HG02943 (cell line): ENCODE results near the gene MAFF.

Source experiments
- ATAC-seq: cut with Tn5 transposase; IDR thresholded peaks from one replicate; pipeline ENCODE4 v1.9.1; 2021; ENCODE audit warnings: mild to moderate bottlenecking, low read depth, moderate library complexity; ENCODE audit not compliant: unreplicated experiment

MAFF gene

DNA sequence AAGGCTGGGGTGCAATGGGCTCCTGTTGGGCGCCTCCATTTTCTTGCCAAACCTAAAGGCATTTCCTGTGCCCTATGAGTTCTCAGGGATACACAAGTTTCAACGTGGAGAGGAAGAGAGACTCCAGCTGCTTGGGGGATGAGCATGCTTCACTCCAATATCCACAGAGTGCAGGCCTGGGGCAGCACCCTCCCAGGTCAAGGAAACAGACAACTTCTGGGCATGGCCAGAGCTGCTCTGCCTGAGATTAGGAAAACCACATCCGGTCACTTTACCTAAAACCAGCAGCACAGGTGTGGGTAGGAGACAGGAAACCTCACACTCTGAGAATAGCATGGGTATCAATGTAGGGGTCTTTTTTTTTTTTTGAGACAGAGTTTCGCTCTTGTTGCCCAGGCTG is 42.3 kb downstream of the MAFF start:
- ATAC-seq: no peak

DNA sequence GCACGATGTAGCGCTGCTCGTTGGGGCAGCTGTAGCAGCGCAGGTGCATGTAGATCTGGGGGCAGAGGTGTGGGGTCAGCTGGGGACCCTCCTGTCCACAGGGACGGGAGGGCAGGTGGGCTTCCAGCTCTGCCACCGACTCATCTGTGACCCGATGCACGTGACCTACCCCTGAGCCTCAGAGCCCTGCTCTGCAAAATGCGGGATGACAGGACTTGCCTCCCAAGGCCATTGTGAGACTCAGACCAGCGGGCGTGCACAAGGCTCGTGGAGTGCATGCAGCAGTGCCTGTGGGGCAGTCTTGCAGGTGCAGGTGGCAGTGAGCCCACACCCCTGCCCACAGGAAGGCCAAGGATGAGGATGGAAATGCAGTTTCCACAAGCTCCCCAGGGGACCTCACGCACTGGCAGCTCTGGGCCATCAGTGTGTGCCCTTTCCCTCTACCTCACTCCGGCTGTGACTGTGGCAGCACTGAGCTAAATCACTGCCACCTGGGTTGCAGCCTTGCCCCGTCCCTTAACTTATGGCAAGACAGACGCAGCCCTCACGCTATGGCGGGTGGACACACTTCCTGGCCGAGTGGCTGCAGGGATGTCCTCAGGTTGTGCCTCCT is 44.4 kb downstream of the MAFF start:
- ATAC-seq: no peak

DNA sequence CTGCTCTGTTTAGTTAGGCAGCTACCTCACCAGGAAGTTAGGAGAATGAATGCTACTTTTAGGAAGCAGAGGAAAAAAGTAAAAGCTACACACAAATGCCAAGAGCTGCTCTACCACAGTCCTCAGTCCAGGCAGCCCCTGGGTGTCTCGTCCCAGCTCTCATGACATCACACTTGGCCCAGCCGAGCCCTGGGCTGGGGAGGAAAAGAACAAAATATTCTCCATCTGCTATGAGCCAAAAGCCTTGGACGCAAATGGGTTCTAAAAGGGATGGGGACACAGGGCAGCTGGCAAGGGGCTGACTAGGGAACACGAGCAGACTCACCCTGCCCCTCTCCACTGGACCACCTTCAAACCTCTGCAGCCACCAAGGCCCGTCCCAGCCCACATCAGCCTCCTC is 44.9 kb downstream of the MAFF start:
- no peak for ATAC-seq

DNA sequence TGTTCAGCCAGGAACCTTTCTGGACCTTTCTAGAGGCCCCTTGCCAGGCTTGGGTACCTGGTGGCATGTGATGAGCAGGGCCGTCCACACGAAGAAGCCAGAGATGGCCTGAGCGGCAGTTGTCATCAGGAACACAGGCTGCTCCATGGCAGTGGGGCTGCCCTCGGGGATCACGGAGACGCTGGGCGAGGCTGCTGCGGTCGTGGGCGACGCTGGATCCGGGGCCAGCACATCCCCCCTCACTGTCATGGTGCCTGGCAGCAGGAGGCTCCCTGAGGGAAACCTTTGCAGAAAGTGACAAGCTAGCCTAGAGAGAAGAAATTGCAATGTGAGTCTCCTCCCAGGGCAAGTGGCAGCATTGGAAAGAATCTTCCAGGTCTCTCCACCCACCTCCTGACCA is 45.9 kb downstream of the MAFF start:
- ATAC-seq: no peak

DNA sequence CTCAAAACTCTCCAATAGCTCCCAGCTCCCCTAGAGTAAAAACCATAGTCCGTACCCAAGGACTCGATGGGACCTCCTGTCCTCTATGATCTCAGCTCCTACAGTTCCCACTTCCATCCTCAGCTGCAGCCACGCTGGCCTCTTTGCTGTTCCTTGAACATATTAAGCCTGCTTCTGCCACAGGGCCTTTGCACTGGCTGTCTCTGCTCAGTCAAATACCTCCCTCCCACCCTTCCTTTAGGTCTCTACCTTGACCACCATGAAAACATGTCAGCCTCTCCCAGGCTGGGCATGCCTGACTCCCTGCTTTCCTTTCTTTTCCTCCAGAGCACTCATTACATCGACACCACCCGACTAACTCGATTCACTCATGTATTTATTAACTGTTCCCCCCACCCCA is 46.5 kb downstream of the MAFF start:
- ATAC-seq: no peak

DNA sequence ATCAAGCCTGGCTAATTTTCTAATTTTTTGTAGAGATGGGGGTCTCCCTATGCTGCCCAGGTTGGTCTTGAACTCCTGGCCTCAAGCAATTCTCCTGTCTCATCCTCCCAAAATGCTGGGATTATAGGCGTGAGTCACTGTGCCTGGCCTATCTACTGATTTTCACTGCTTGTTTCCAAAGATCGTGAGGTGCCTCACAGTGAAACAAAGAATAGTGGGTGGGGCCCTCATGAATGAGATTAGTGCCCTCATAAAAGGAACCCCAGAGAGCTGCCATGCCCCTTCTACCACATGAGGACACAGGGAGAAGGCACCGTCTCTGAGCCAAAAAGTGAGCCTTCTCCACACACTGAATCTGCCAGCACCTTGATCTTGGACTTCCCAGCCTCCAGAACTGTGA is 47.5 kb downstream of the MAFF start:
- ATAC-seq: no peak

DNA sequence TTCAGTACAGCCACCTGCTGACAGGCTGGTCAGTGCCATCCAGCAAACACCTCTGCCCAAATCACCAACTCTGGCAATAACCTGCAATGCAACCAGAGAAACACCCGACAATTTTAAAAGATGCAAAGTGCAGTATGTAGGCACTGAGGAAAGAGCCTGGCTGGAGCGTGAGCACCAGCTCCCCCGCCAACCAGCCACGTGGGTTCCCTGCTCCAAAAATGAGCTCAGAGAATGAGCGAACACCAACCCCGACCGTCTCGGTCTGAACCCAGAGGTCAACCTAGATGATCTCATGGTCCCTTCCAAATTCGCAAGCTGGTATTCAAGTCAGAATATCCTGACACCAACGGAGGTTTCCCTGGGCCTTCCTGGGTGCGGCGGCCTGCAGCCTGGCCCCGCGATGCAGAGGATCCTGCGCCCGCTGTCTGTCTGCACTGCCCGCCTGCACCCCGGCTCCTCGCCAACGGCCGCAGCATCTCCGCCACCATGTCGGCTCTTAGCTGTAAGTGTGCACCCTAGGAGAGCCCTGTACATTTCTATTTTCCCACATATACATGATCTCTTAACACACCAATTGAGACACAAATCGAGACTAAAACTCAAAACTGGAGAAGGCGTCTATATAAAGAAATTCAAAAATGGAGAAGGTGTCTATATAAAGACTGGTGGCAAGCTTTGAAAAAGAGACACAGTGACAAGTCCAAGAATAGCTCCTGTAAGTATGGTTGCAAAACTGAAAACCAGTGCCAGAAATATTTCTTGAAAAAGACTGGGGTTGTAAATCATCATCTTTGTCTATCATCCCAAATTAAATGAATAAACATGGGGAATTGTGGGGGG is 48.2 kb downstream of the MAFF start:
- no peak for ATAC-seq

DNA sequence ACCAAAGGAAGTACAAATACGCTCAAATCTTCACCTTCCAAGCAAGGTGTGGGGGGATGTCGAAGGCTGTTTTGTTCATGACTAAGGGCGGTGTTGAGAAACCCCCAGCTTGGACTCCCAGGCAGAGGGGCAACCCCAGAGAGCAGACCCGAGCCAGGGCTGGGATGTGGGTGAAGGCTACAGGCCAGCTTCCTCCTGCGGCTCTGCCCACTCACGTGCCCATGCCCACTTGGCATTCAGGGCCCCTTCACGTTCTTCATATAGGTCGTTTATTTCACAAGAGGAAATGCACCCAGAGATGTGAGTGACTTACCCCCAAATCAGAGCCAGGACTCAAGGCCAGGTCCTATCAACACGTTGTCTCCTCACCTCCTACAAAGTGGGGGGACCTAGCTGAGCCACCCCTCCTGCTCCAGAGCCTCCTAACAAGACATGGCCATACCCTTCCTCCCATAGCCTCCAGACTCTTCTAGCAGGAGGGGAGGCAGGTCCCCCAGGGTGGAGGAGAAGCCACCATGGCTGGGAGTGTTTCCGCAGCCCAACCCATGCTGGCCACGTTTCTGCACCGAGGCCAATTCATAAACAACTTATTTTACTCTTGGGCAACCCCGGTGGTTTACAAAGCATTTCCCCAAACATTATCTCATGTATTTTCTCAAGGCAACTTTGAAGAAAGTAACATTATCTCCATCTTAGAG is 49.0 kb downstream of the MAFF start:
- no peak for ATAC-seq

DNA sequence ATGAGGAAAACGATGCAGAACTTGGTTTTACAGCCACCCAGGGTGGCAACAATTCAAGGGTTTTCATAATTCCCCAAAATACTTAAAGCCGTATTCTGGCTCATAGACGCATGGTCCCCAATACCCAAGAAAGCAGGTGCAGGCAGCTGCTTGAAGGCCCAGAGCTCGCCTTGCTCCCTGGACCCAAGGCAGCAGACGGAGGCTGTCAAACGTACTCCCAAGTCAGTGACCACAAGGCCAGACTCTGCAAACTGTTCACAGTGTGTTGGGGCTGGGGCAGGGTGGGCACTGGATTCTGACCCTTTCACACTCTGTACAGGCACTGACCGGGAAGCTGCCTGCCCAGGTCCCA is 49.5 kb downstream of the MAFF start:
- ATAC-seq: no peak

DNA sequence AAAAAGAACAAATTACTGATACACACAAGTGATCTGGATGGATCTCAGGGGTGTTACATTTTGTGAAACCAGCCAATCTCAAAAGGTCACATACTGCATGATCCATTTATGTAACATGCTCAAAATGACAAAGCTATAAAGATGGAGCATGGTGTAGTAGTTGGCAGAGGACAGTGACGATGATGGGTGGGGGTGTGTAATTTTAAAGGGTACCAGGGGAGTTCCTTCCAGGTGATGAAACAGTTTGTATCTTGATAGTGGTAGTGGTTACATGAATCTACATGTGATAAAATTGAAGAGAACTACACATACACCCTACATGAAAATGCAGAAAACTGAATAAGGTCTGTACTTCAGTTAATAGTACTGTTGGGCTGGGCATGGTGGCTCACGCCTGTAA is 53.9 kb downstream of the MAFF start:
- ATAC-seq: no peak

DNA sequence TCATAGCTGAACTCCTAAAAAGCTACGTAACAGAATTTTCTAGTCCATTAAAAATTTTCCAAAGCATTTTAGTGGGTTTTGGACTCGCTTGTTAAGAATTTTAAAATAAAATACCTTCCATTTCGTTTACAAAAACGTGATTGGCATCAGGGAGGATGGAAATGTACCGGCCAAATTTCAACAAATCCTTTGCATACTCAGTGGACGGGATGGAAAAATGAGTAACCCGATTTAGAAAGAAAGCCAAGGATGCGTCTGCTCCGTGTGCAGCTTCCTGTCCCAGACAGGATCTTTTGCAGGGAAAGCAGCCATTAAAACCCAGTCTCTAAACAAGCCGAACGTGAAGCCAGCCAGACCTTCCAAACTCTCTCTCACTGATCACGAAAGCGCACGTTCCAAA is 55.4 kb downstream of the MAFF start:
- ATAC-seq: no peak

DNA sequence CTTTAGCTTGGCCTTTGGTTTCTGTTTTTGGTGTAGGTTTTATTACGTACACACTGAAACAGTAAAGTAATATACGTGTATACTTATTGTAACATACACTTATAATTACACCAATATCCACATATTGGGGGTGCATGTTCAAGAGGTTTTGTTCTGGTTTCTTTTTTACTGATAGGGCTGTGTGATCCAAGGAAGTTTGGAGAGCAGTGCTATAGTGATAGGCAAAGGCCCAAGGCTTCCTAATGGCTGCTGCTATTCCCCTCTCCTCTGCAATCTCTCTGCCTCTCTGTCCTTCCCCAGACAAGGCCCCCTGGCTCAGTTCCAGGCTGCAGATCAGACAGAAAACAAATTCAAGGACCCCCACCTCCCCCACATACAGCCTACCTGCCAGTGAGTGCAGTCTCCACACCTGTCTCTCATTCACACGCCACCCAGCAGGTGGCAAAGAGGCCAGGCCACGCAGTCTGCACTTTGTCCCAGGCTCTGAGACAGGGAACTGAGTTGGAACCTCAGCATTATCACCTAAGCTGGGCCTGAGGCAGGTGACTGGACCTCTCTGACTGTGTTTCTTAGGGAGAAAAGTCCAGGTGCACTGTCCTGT is 56.0 kb downstream of the MAFF start:
- ATAC-seq: no peak

DNA sequence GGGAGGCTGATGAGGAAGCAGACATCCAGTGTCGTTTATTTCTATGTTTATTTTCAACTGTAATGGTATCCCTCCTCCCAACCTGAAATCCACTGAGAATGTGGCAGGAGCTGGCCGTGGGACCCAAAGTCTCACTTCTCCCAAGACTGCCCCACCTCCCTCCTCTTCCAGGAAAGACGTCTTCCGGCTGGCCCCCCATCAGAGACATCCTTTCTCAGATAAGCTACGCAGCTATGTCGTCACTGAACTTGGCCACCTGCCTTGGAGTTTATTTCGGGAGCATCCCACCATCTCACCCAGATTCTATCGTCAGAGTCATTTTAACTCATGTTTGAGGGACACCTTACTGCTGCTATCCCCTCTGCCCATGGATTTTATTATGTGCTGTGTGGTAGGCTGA is 57.1 kb downstream of the MAFF start:
- ATAC-seq: no peak

DNA sequence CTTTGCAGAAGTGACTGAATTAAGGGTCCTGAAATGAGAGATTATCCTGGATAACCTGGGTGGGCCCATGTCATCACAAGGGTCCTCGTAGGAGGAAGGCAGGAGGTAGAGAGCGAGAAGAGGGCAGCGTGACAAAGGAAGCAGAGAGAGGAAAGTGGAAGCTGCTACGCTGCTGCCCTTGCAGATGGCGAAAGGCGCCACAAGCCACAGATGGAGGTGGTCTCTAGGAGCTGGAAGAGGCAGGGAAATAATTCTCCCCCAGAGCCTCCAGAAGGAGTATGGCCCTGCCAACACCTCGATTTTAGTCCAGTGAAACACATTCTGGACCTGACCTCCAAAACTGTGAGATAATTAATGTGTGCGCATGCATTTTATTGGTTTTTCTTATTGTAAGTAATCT is 57.6 kb downstream of the MAFF start:
- ATAC-seq: no peak

DNA sequence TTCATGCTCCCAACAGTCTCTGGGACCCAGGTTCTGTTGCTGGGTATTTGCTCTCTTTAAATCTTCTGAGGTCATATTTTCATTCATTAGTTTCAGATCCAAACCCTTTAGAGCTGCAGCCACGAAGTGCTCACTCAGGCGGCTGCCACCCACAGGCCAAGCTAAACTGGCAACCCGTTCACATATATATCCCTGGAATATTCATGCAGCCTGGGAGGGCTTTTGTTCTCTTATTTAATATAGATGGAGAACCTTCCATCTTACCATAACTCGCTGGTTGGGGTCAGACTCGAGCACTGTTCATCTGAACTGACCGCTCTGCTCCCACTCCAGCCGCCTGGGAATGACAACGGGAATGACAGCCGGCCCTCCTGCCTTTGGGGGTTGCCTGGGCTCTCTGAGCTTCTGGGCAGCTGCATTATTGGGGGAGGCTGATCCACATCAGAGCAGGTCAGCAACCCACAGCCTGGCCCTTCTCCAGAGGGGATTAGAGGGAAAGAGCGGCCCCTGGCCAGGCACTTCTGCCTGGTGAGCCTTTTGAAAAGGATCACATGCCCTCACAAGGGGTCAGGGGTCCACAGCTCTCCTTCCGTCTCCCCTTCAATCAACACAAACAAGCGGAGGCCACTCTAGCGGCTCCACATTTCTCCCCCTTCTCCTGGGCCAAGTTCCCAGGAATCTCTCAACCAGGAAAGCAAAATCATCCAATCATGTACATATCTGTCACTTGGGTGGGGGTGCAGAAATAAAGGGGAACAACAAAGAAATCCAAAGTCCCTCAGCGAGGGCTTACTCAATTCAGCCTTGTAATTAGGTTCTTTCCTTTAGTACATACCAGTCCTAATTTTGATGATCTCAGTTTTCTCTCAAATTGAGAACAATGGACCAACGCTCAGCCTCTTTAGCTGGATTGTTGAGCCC is 59.2 kb downstream of the MAFF start:
- ATAC-seq: no peak

DNA sequence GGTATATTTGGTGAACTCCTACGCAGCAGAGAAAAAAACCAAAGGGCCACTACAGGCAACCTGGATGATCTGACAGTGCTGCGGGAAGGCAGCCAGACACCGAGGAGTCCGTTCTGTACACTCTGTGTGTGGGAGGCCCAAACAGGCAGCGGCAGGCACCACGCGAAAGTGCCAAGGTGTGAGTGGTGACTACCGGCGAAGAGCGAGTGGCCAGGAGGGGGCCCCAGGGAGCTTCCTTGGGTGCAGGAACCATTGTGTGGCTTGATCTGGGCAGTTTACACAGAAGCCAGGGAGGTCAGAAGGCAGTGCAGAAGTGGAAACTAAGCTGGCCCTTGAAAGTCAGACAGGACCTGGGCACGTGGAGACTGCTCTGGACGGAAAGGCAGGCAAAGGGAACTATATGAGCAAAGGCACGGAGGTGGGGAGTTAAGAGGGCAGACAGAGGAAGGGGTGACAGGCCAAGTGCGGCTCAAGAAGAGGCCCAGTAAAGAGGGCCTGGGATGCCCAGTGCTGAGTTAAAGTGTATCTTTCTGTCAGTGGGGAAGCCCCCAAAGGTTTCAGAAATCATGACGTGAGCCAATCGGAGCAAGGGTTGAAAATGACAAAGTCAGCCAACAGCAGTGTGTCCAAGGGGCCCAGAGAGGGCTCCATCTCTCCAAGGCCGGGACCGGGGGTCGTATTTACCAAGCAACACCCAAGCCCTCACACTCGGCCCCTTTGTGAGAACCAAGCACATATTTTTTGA is 60.4 kb downstream of the MAFF start:
- no peak for ATAC-seq

DNA sequence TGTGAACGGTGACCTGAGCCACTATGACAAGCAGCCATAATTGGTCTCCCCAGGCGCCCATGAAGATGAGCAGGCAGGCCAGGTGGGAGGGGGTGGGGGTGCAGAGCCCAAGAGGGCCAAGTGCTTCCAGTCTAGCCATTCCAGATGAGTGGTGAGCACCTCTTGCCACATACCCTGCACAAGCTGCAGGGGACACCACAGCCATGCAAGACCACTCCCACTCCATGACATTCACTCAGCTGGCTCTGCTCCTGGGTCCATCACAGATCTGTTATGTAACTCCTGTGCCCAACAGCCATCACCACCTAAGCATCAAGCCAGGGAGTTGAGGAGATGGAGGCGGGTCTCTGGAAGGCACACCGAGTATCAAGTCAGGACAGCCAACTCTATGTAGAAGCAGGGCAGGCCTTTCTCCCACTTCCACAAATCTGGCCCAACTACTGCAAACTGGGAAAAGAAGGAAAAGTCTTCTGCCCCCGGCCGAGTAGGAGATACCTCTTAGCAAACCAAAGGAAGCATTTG is 62.6 kb downstream of the MAFF start:
- ATAC-seq: no peak
